ENCODE results near the gene USP22. TPM values are rescaled to one million over a fixed set of nuclear protein-coding genes. Genes with fewer than 3 reads are reported as not detected.

The USP22 gene
- total RNA-seq, 1 experiment from 2014 or later = 224 TPM

DNA sequence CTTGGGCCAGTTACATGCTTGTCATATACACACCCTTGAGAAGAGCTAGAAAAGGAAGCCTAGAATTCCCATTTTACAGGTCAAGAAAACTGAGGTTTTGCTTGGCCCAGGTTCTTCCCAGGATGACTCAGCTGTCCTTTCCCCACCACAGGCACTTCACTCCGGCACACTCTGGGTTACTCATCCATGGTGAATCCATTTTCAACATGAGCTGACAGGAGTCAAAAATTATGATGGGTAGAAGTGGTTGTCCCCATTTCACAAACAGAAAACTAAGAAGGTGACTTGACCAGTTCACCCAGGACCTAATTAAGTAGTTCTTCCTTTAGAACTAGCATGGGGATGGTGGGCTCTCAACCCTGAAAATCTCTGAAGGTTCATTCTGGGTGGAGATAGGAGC lies 67.2 kb downstream of the USP22 start:
- TF ChIP-seq SIN3A (IDR thresholded peaks at IDR 0.05; ENCODE audit: borderline replicate concordance, insufficient read depth, low read depth, low read length) = no peak
- TF ChIP-seq, protein P1, sequence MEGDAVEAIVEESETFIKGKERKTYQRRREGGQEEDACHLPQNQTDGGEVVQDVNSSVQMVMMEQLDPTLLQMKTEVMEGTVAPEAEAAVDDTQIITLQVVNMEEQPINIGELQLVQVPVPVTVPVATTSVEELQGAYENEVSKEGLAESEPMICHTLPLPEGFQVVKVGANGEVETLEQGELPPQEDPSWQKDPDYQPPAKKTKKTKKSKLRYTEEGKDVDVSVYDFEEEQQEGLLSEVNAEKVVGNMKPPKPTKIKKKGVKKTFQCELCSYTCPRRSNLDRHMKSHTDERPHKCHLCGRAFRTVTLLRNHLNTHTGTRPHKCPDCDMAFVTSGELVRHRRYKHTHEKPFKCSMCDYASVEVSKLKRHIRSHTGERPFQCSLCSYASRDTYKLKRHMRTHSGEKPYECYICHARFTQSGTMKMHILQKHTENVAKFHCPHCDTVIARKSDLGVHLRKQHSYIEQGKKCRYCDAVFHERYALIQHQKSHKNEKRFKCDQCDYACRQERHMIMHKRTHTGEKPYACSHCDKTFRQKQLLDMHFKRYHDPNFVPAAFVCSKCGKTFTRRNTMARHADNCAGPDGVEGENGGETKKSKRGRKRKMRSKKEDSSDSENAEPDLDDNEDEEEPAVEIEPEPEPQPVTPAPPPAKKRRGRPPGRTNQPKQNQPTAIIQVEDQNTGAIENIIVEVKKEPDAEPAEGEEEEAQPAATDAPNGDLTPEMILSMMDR (IDR thresholded peaks at IDR 0.05) = no peak
- no peak for TF ChIP-seq TCF7L2 (IDR thresholded peaks at IDR 0.05; ENCODE audit: low read depth, low read length)
- H3K27ac ChIP-seq (ENCODE audit: low read length) = no peak overlapping the region
- ChIA-PET CTCF (no interaction called here), POLR2A (no interaction called here)
- H3K4me1 ChIP-seq (ENCODE audit: control insufficient read depth, insufficient read depth, low read length) = no peaks in the 10 kb centered on the region
- ATAC-seq (no peak), DNase-seq (ENCODE audit: low read depth, low spot score) (no peak)
- no TSS peak for BruUV-seq (replicated peaks)
- H3K27me3 ChIP-seq (ENCODE audit: control insufficient read depth, insufficient read depth, low read length) = peaks cover 23% of the 10 kb centered on the region
- intact Hi-C loops (cut with micrococcal nuclease; ENCODE audit: unreplicated experiment) = no loop called here
- no peaks in the 10 kb centered on the region for H3K36me3 ChIP-seq (ENCODE audit: control insufficient read depth, insufficient read depth, low read length)
- no peaks in the 10 kb centered on the region for H3K9me3 ChIP-seq (ENCODE audit: control insufficient read depth, insufficient read depth, low read depth, low read length)
- no peak overlapping the region for H3K4me3 ChIP-seq (ENCODE audit: low read depth in 2 of 2, low read length in 2 of 2)
- in situ Hi-C loops (cut with HindIII; ENCODE audit: low pct_unique_long_range_greater_than_20kb, low sequenced_read_pairs) = no loop called here

- no peaks in the 10 kb centered on the region for H3K9me3 ChIP-seq (ENCODE audit: control insufficient read depth, insufficient read depth, low read depth, low read length)
- no peak for ATAC-seq
- ChIA-PET POLR2A (no interaction called here), CTCF (interaction anchor here (0.6 kb wide), 1 partner anchor 217 kb away, joined by 7 read pairs; no protein-coding TSS in a partner anchor)
- no TSS peak for BruUV-seq (replicated peaks)
- no peak overlapping the region for H3K4me3 ChIP-seq (ENCODE audit: low read depth in 2 of 2, low read length in 2 of 2)
- in situ Hi-C loops (cut with HindIII; ENCODE audit: low pct_unique_long_range_greater_than_20kb, low sequenced_read_pairs) (no loop called here), intact Hi-C loops (cut with micrococcal nuclease; ENCODE audit: unreplicated experiment) (no loop called here)
- no peak for TF ChIP-seq POLR2AphosphoS5 (IDR thresholded peaks at IDR 0.05; ENCODE audit: low read depth, low read length)
- no peak for TF ChIP-seq SIN3A (IDR thresholded peaks at IDR 0.05; ENCODE audit: borderline replicate concordance, insufficient read depth, low read depth, low read length)
- no peak for TF ChIP-seq TCF7L2 (IDR thresholded peaks at IDR 0.05; ENCODE audit: low read depth, low read length)
- TF ChIP-seq, protein P1 (IDR thresholded peaks at IDR 0.05) = no peak
- TF ChIP-seq, protein P2, sequence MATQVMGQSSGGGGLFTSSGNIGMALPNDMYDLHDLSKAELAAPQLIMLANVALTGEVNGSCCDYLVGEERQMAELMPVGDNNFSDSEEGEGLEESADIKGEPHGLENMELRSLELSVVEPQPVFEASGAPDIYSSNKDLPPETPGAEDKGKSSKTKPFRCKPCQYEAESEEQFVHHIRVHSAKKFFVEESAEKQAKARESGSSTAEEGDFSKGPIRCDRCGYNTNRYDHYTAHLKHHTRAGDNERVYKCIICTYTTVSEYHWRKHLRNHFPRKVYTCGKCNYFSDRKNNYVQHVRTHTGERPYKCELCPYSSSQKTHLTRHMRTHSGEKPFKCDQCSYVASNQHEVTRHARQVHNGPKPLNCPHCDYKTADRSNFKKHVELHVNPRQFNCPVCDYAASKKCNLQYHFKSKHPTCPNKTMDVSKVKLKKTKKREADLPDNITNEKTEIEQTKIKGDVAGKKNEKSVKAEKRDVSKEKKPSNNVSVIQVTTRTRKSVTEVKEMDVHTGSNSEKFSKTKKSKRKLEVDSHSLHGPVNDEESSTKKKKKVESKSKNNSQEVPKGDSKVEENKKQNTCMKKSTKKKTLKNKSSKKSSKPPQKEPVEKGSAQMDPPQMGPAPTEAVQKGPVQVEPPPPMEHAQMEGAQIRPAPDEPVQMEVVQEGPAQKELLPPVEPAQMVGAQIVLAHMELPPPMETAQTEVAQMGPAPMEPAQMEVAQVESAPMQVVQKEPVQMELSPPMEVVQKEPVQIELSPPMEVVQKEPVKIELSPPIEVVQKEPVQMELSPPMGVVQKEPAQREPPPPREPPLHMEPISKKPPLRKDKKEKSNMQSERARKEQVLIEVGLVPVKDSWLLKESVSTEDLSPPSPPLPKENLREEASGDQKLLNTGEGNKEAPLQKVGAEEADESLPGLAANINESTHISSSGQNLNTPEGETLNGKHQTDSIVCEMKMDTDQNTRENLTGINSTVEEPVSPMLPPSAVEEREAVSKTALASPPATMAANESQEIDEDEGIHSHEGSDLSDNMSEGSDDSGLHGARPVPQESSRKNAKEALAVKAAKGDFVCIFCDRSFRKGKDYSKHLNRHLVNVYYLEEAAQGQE (IDR thresholded peaks at IDR 0.05; ENCODE audit: insufficient read depth in 1 of 2, low read depth in 2 of 2, low read length in 1 of 2) = no peak
- no peaks in the 10 kb centered on the region for H3K4me1 ChIP-seq (ENCODE audit: control insufficient read depth, insufficient read depth, low read length)
- peaks cover 15% of the 10 kb centered on the region for H3K27me3 ChIP-seq (ENCODE audit: control insufficient read depth, insufficient read depth, low read length)
- no peak for DNase-seq (ENCODE audit: low read depth, low spot score)
- H3K36me3 ChIP-seq (ENCODE audit: control insufficient read depth, insufficient read depth, low read length) = no peaks in the 10 kb centered on the region
- no peak overlapping the region for H3K27ac ChIP-seq (ENCODE audit: low read length)
These were observed 72.5 kb downstream of the USP22 start for GRCh38 chr17:20970329-20970728.
